T-helper 17 cell (primary cell): ENCODE data around the gene CTTNBP2NL. TPM values are rescaled to one million over a fixed set of nuclear protein-coding genes. Genes with fewer than 3 reads are reported as not detected.
"Not testable (repeated sequence)": the region's sequence is repeated elsewhere in the genome, so short reads cannot be mapped to it uniquely, and the experiment has no call there.

Source experiments
- ATAC-seq: fragments of 150-1000 bp; cut with Tn5 transposase; 2 replicates; pipeline ENCODE4 v1.10.0; 2021; ENCODE audit warnings: mild to moderate bottlenecking, moderate library complexity
- DNase-seq, 3 donors: peaks; one replicate each; pipeline versions ENCODE4 v3.0.0 to v3.0.0-alpha.2; 2020 to 2021
- H3K9me3 ChIP-seq: one replicate; pipeline ENCODE4 v1.7.0; 2013; ENCODE audit warnings: low read length, mild to moderate bottlenecking; ENCODE audit not compliant: control insufficient read depth, poor library complexity, severe bottlenecking
- H3K27ac Mint-ChIP-seq: one replicate; pipeline ENCODE4 v1.8.0; 2022; ENCODE audit warnings: mild to moderate bottlenecking, moderate library complexity, mixed read lengths
- H3K27me3 Mint-ChIP-seq: one replicate; pipeline ENCODE4 v1.8.0; 2022; ENCODE audit warnings: mixed read lengths
- H3K36me3 Mint-ChIP-seq: one replicate; pipeline ENCODE4 v1.8.0; 2022; ENCODE audit warnings: low read depth, mixed read lengths
- H3K4me1 Mint-ChIP-seq: one replicate; pipeline ENCODE4 v1.8.0; 2022; ENCODE audit warnings: mild to moderate bottlenecking, mixed read lengths
- H3K4me3 Mint-ChIP-seq: one replicate; pipeline ENCODE4 v1.8.0; 2022; ENCODE audit warnings: mild to moderate bottlenecking, moderate library complexity, mixed read lengths
- total RNA-seq, 4 donors: library from RNA in 2 of 4; stranded (reverse) in 2 of 4; gene quantifications; one replicate each; pipeline ENCODE4 v1.2.3 and lab custom pipeline; 2022 to 2026

Gene CTTNBP2NL
- total RNA-seq, 2 donors from 2014 or later = 0.45 to 0.91 TPM

DNA sequence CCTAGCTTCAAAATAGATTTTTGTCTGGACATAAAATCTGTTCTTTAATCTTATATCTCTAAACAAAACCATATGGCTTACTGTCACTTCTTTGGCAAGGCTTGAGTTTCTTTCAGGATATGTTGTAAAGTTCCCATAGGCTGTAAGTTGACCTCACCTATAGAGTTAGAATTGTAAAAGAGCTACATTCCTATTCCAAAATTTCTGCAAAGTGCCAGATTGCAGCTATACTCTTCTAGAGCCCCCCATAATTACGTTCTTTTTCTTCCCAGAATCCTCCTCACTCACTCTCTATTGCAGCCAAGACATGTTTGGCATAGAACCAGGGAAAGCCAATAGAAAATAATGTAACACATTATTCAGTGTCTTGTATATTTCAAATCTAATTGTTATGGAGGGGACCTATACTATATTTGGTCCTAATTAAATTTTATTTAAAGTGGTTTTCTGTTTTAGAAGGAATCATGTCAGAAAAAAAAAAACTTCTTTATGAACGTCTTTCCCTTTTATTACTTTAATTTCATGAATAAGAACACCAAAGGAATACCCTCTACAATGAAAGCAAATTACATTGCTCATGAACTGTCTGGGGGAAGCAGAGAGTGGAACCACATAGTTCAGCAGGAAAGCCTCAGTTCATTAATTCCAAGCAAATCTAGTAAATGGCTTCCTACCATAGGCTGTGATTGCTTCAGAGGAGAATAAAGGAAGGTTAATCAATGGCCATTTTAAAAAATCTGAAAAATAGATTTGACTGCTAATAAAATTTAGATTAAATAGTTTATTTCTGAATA lies 22.3 kb downstream of the CTTNBP2NL start:
- no peak for ATAC-seq
- H3K4me3 Mint-ChIP-seq = no peak overlapping the region
- no peaks in the 10 kb centered on the region for H3K9me3 ChIP-seq
- no peaks in the 10 kb centered on the region for H3K4me1 Mint-ChIP-seq
- H3K27me3 Mint-ChIP-seq = peaks cover 14% of the 10 kb centered on the region
- H3K27ac Mint-ChIP-seq = no peak overlapping the region
- no peak for DNase-seq
- no peaks in the 10 kb centered on the region for H3K36me3 Mint-ChIP-seq

DNA sequence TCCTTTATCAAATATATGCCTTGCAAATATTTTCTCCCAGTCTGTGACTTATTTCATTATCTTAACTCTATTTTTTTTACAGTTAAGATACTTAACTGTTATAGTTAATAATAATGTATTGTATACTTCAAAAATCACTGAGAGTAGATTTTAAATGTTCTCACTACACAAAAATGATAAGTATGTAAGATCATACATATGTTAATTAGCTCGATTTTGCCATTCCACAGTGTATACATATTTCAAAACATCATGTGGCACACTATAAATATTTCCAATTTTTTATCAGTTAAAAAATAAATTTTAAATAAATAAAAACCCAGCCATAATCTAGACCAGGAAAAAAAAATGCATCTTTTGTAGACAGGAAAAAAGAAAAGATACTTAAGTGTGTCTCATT lies 27.2 kb downstream of the CTTNBP2NL start:
- Mint-ChIP-seq H3K27me3 (peaks cover 3% of the 10 kb centered on the region), H3K36me3 (no peaks in the 10 kb centered on the region), H3K4me1 (no peaks in the 10 kb centered on the region), H3K27ac (no peak overlapping the region), H3K4me3 (no peak overlapping the region)
- no peaks in the 10 kb centered on the region for H3K9me3 ChIP-seq
- no peak for ATAC-seq
- no peak for DNase-seq

DNA sequence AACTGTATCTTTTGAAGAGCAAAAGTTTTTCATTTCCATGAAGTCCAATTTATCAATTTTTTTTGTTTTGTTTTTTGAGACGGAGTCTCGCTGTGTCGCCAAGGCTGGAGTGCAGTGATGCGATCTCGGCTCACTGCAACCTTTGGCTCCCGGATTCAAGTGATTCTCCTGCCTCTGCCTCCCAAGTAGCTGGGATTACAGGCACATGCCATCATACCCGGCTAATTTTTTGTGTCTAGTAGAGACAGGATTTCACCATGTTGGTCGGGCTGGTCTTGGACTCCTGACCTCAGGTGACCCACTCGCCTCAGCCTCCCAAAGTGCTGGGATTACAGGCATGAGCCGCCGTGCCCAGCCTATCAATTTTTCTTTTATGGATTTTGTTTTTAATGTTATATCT lies 27.7 kb downstream of the CTTNBP2NL start:
- DNase-seq, ATAC-seq, H3K36me3 Mint-ChIP-seq, H3K27ac Mint-ChIP-seq, H3K4me3 Mint-ChIP-seq, H3K27me3 Mint-ChIP-seq, H3K4me1 Mint-ChIP-seq, H3K9me3 ChIP-seq: not testable (repeated sequence)

DNA sequence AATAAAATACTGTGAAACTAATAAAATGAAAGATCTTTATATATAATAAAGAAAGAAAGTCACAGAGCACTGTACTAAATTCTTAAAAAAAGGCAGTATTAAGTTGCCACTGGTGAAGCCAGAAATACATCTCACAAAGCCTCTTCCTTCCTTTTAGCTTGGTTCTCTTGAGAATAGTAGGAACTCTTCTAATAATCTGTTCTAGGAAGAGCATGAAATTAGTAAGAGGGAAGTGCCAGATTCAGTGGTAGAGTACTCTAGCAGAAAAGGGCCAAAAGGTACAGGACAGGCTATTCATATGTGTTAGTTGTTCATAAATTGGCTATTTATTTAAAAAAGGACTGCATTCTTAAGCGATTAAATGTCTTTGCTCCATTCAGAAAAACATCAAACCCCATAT lies 33.7 kb downstream of the CTTNBP2NL start:
- no peaks in the 10 kb centered on the region for H3K36me3 Mint-ChIP-seq
- H3K4me3 Mint-ChIP-seq = no peak overlapping the region
- no peak for ATAC-seq
- no peak for DNase-seq
- H3K27me3 Mint-ChIP-seq = peaks cover 23% of the 10 kb centered on the region
- H3K9me3 ChIP-seq = no peaks in the 10 kb centered on the region
- H3K27ac Mint-ChIP-seq = no peak overlapping the region
- no peaks in the 10 kb centered on the region for H3K4me1 Mint-ChIP-seq

DNA sequence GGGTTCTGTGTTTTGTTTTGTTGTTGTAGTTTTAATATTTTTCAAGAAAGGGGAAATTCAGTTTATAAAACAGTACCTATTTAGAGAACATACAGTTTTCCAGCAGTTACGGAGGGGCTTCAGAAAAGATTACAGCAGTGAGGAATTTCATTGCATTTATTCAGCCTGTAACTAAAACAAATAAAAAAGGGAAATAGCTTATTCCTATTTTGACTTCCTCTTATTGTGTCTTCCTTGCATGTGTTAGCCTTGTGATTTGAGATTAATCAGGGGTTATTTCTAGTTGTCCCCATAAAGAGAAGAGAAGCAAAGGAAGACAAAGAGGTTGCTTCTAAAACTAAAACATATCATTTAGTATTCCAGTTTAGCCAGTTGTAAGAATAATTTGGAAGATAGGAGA lies 35.0 kb downstream of the CTTNBP2NL start:
- Mint-ChIP-seq H3K27me3 (peaks cover 28% of the 10 kb centered on the region), H3K4me3 (no peak overlapping the region), H3K27ac (no peak overlapping the region), H3K36me3 (no peaks in the 10 kb centered on the region), H3K4me1 (no peaks in the 10 kb centered on the region)
- no peak for ATAC-seq
- no peaks in the 10 kb centered on the region for H3K9me3 ChIP-seq
- DNase-seq = no peak

DNA sequence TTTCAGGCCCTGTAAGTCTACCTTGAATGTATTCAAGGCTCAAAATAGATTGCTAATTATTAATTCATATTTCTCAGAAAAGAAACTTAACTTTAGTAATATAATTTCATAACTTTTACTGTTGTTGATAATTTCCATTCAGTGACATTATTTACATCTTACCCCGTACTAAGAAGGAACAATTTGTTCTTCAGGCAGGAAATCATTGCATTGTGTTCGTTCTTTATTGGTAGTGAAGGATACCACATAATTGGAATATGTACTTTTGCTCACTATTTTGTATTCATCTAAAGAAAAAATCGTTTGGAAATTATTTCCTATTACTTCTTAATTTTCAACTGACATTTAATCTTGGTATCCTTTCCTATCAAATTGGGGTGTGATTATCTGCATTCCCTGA lies 39.4 kb downstream of the CTTNBP2NL start:
- ATAC-seq (no peak), DNase-seq (no peak)
- H3K9me3 ChIP-seq = no peaks in the 10 kb centered on the region
- peaks cover 2% of the 10 kb centered on the region for H3K36me3 Mint-ChIP-seq
- no peak overlapping the region for H3K4me3 Mint-ChIP-seq
- no peak overlapping the region for H3K27ac Mint-ChIP-seq
- H3K4me1 Mint-ChIP-seq = no peaks in the 10 kb centered on the region
- peaks cover 50% of the 10 kb centered on the region for H3K27me3 Mint-ChIP-seq

DNA sequence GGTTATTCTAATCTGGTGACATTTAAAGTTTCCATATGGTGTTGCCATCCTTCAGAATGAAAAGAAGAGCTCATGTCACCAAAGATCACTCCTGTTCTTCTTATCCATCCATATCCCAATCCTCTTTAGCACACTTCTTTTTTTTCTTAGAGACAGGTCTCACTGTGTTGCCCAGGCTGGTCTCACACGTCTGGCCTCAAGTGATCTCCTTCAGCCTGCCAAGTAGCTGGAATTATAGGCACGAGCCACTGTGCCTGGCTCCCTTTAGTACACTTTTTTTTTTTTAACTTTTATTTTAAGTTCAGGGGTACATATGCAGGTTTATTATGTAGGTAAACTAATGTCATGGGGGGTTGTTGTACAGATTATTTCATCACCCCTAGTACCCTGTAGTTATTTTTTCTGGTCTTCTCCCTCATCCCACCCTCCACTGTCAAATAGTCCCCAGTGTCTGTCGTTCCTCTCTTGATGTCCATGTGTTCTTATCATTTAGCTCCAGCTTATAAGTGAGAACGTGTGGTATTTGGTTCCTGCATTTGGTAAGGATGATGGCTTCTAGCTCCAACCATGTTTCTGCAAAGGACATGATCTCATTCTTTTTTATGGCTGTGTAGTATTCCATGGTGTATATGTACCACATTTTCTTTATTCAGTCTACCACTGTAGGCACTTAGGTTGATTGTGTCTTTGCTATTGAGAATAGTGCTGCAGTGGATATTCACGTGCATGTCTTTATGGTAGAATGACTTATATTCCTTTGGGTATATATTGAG lies 40.6 kb downstream of the CTTNBP2NL start:
- H3K4me1 Mint-ChIP-seq = no peaks in the 10 kb centered on the region
- DNase-seq = no peak
- peaks cover 52% of the 10 kb centered on the region for H3K27me3 Mint-ChIP-seq
- no peak overlapping the region for H3K27ac Mint-ChIP-seq
- no peak overlapping the region for H3K4me3 Mint-ChIP-seq
- no peak for ATAC-seq
- peaks cover 2% of the 10 kb centered on the region for H3K36me3 Mint-ChIP-seq
- no peaks in the 10 kb centered on the region for H3K9me3 ChIP-seq

DNA sequence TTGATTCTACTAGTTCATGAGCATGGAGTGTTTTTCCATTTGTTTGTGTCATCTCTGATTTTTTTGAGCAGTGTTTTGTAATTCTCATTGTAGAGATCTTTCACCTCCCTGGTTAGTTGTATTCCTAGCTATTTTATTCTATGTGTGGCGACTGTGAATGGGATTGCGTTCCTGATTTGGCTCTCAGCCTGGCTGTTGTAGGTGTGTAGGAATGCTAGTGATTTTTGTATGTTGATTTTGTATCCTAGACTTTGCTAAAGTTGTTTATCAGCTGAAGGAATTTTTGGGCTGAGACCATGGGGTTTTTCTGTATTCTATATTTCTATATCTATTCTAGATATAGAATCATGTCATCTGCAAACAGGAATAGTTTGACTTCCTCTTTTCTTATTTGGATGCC lies 42.1 kb downstream of the CTTNBP2NL start:
- not testable (repeated sequence) for H3K9me3 ChIP-seq, H3K4me3 Mint-ChIP-seq, H3K4me1 Mint-ChIP-seq, H3K36me3 Mint-ChIP-seq, ATAC-seq, DNase-seq, H3K27ac Mint-ChIP-seq
- H3K27me3 Mint-ChIP-seq = peaks cover 44% of the 10 kb centered on the region

DNA sequence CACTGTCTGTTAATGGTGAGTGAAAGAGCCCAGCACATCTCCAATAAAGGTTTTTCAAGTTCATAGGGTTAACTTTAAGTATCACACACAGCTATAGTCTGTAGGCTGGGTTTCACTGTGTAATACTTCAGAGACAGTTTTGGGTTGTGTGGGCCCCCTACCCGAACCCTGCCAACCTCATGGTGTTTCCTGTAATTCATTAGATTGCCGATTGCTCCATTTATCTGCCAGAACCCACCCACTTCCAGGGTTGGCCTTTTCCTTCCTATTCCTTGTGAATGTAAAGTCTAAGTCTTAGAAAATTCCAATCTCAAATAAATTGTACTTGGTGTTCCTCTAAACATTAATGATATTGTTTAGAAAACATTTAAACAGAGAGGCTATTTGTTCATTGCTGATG lies 43.6 kb downstream of the CTTNBP2NL start:
- H3K36me3 Mint-ChIP-seq = peaks cover 2% of the 10 kb centered on the region

DNA sequence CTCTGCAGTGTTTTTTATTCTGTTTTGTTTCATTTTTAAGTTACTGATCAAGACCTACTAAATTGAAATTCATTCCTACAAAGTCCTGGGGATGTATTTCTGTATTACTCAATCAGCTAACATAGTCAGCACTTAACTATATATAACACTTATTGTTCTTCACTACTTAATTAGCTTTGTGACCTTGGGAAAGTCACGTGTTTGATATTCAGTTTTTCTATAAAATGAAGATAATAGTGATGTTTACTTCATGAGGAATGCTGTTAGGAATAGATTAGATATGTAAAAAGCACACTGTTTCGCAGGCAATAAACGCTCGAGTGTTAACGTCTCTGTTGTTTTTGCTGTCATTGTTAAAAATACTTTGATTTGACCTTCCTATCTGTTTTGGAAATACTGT lies 44.6 kb downstream of the CTTNBP2NL start:
- no peak for ATAC-seq
- DNase-seq = no peak
- H3K27ac Mint-ChIP-seq = no peak overlapping the region
- H3K27me3 Mint-ChIP-seq = peaks cover 32% of the 10 kb centered on the region
- H3K36me3 Mint-ChIP-seq = peaks cover 2% of the 10 kb centered on the region
- no peak overlapping the region for H3K4me3 Mint-ChIP-seq
- no peaks in the 10 kb centered on the region for H3K4me1 Mint-ChIP-seq
- H3K9me3 ChIP-seq = no peaks in the 10 kb centered on the region

More for the DNA sequence above, 43.6 kb downstream of the CTTNBP2NL start:
- Mint-ChIP-seq H3K4me3 (no peak overlapping the region), H3K27ac (no peak overlapping the region), H3K27me3 (peaks cover 35% of the 10 kb centered on the region), H3K4me1 (no peaks in the 10 kb centered on the region)
- DNase-seq (no peak), ATAC-seq (no peak)
- H3K9me3 ChIP-seq = no peaks in the 10 kb centered on the region

DNA sequence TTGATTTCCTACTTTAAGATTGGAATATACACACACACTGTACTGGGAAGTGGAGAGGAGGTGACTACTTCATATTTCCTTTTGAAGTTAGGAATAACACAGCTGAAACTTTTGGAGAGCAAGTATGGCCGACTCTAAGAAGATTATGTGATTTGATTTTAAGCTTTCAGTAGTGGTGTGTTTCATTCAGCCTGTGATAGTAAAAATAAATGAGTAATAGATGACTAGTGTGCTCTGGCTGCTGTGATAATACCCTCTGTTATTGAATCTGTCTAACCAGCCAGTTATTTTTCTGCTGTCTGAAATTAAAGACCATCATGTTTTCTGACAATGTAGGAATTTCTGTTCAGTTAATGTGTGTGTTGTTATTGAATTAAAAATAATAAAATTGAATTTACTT lies 48.3 kb downstream of the CTTNBP2NL start:
- DNase-seq (no peak), ATAC-seq (no peak)
- Mint-ChIP-seq H3K4me3 (no peak overlapping the region), H3K27me3 (peaks cover 10% of the 10 kb centered on the region), H3K4me1 (no peaks in the 10 kb centered on the region), H3K27ac (no peak overlapping the region), H3K36me3 (no peaks in the 10 kb centered on the region)
- no peaks in the 10 kb centered on the region for H3K9me3 ChIP-seq

DNA sequence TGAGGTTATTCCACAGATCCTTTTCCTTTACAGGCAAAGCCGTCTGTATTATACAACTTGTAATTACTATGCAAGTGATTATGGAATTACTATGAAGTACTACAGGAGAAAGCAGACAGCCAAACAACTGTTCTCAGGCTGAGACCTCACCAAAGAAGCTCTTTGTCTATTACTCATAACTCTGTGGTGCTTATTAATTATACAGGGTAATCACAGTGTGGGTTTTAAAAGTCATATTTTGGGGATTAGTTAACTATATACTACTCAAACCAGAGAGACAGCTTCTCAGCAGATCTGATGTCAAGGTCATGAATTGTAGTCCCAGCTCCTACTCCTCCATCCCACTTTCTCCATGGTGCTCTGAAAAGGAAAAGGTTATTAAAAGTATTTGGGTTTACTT lies 49.6 kb downstream of the CTTNBP2NL start:
- Mint-ChIP-seq H3K27me3 (peaks cover 6% of the 10 kb centered on the region), H3K4me1 (no peaks in the 10 kb centered on the region), H3K36me3 (no peaks in the 10 kb centered on the region), H3K4me3 (no peak overlapping the region), H3K27ac (no peak overlapping the region)
- ATAC-seq (no peak), DNase-seq (no peak)
- H3K9me3 ChIP-seq = no peaks in the 10 kb centered on the region

DNA sequence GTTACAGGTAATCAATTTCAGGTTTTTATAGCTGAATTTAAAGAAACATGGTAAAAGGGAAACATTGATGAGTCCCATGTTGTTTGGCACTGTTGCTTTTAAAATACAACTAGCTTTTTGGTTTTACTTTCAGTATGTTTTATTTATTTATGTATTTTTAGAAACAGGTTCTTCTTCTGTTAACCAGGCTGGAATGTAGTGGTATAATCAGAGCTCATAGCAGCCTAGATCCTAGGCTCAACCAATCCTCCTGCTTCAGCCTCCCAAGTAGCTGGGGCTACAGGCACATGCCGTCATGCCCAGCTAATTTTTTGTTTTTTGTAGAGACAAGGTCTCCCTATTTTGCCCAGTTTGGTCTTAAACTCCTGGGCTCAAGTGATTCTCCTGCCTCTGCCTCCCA lies 50.4 kb downstream of the CTTNBP2NL start:
- DNase-seq = no peak
- no peak for ATAC-seq
- H3K36me3 Mint-ChIP-seq = no peaks in the 10 kb centered on the region
- no peaks in the 10 kb centered on the region for H3K9me3 ChIP-seq
- H3K27me3 Mint-ChIP-seq = no peaks in the 10 kb centered on the region
- H3K4me3 Mint-ChIP-seq = no peak overlapping the region
- H3K4me1 Mint-ChIP-seq = peaks cover 2% of the 10 kb centered on the region
- H3K27ac Mint-ChIP-seq = no peak overlapping the region
